BJ (cell line): ENCODE measurements around the gene UACA. TPM values are rescaled to one million over a fixed set of nuclear protein-coding genes. Genes with fewer than 3 reads are reported as not detected.

Experiments
- CTCF ChIA-PET: fragments of 350-600 bp; formaldehyde crosslinking; extraction: SDS; loops from one replicate; lab custom pipeline; 2021; ENCODE audit warnings: antibody characterized with exemption, inconsistent platforms; lab: Yijun Ruan, JAX
- POLR2A ChIA-PET: fragments of 300-600 bp; sonication (Branson Sonifier 250); formaldehyde crosslinking; extraction: SDS; loops from one replicate; lab custom pipeline; 2021; ENCODE audit warnings: antibody characterized with exemption; lab: Charles Lee
- DNase-seq: peaks from one replicate; pipeline ENCODE4 v3.0.0-alpha.2; 2011; ENCODE audit warnings: low read depth
- H3K27me3 ChIP-seq: 2 replicates; pipeline ENCODE4 v1.6.0; 2011; ENCODE audit warnings: low read length; ENCODE audit not compliant: control insufficient read depth, insufficient read depth
- H3K36me3 ChIP-seq: 2 replicates; pipeline ENCODE4 v1.5.1; 2011; ENCODE audit warnings: low read length; ENCODE audit not compliant: control insufficient read depth, insufficient read depth
- H3K4me3 ChIP-seq: 2 replicates; pipeline ENCODE4 v1.5.1; 2011; ENCODE audit warnings: low read depth, mild to moderate bottlenecking, control low read depth, low read length
- CTCF ChIP-seq: IDR thresholded peaks from 2 replicates; pipeline ENCODE4 v1.5.1; 2011; ENCODE audit warnings: low read depth, mild to moderate bottlenecking, control low read depth, inconsistent platforms, low read length, moderate library complexity; ENCODE audit not compliant: insufficient read depth
- polyA plus RNA-seq: library from polyadenylated mRNA; depleted of rRNA; stranded (reverse); fragments of >200 nt; gene quantifications from 2 replicates; pipeline ENCODE4 v1.2.3, GENCODE V29; 2011

The UACA gene
- polyA plus RNA-seq, 1 experiment, result 143 TPM

- H3K4me3 ChIP-seq, result no peak overlapping the region
- CTCF ChIA-PET, result interaction anchor here (1.6 kb wide), 1 partner anchor 9 kb away, joined by 10 read pairs; no protein-coding TSS in a partner anchor
- no peaks in the 10 kb centered on the region for H3K27me3 ChIP-seq
- POLR2A ChIA-PET, result no interaction called here
- H3K36me3 ChIP-seq, result no peaks in the 10 kb centered on the region
- DNase-seq, result no peak
- no peak for TF ChIP-seq CTCF
These were observed 39.3 kb upstream of the UACA start for GRCh38 chr15:70802629-70803028.

- H3K27me3 ChIP-seq, result no peaks in the 10 kb centered on the region
- POLR2A ChIA-PET, result no interaction called here
- no peak for TF ChIP-seq CTCF
- H3K36me3 ChIP-seq, result no peaks in the 10 kb centered on the region
- no peak overlapping the region for H3K4me3 ChIP-seq
- CTCF ChIA-PET, result interaction anchor here (1.9 to 3.1 kb wide), 3 partner anchors 10 to 45 kb away, joined by 5 to 23 read pairs (median 7); no protein-coding TSS in a partner anchor
- no peak for DNase-seq
These were observed 37.8 kb upstream of the UACA start for GRCh38 chr15:70801109-70801508.

- no peaks in the 10 kb centered on the region for H3K27me3 ChIP-seq
- no peak overlapping the region for H3K4me3 ChIP-seq
- POLR2A ChIA-PET, result interaction anchor here (0.5 to 1.3 kb wide), 3 partner anchors 28 to 102 kb away, joined by 3 to 5 read pairs (median 4); partner anchors contain the start of gene UACA
- CTCF ChIA-PET, result interaction anchor here (0.6 to 3.1 kb wide), 8 partner anchors 11 to 1337 kb away, joined by 3 to 23 read pairs (median 4); no protein-coding TSS in a partner anchor
- H3K36me3 ChIP-seq, result no peaks in the 10 kb centered on the region
- DNase-seq, result peak; percentile 97
- no peak for TF ChIP-seq CTCF
These were observed 36.5 kb upstream of the UACA start for GRCh38 chr15:70799667-70800450.

- ChIA-PET CTCF (interaction anchor here (0.5 to 2.1 kb wide), 4 partner anchors 10 to 72 kb away, joined by 3 to 9 read pairs (median 4); no protein-coding TSS in a partner anchor), POLR2A (no interaction called here)
- H3K27me3 ChIP-seq, result no peaks in the 10 kb centered on the region
- TF ChIP-seq CTCF, result no peak
- no peaks in the 10 kb centered on the region for H3K36me3 ChIP-seq
- DNase-seq, result no peak
- no peak overlapping the region for H3K4me3 ChIP-seq
These were observed 34.1 kb upstream of the UACA start for GRCh38 chr15:70797464-70797863.

GRCh38 chr15:70796516-70797310 is 33.4 kb upstream of the UACA start:
- H3K36me3 ChIP-seq, result no peaks in the 10 kb centered on the region
- no peaks in the 10 kb centered on the region for H3K27me3 ChIP-seq
- H3K4me3 ChIP-seq, result no peak overlapping the region
- DNase-seq, result no peak
- ChIA-PET POLR2A (no interaction called here), CTCF (interaction anchor here (0.7 to 2.1 kb wide), 3 partner anchors 9 to 22 kb away, joined by 3 to 9 read pairs (median 4); no protein-coding TSS in a partner anchor)
- no peak for TF ChIP-seq CTCF
